Astrocyte of the spinal cord (primary cell): ENCODE measurements around the gene CSNK1G2.

ENCODE experiments used
- DNase-seq: peaks from one replicate; pipeline ENCODE4 v3.0.0; 2011; ENCODE audit warnings: low read depth, low spot score
- H3K4me3 ChIP-seq: 2 replicates; pipeline ENCODE4 v1.5.1; 2011; ENCODE audit warnings: low read depth, mild to moderate bottlenecking, low read length, moderate library complexity
- in situ Hi-C: cut with HindIII; loops from 2 replicates; pipeline ENCODE4 v1.10.0; 2017; ENCODE audit warnings: low sequenced_read_pairs
- TF ChIP-seq, protein P1 (sequence below): IDR thresholded peaks from 2 replicates; pipeline ENCODE4 v1.5.1; 2012; ENCODE audit warnings: low read depth, mild to moderate bottlenecking, low read length, inconsistent platforms

Gene CSNK1G2

GRCh38 chr19:2003874-2004273, 62.9 kb downstream of the CSNK1G2 start:
- in situ Hi-C loops, result no loop called here
- TF ChIP-seq, protein P1, sequence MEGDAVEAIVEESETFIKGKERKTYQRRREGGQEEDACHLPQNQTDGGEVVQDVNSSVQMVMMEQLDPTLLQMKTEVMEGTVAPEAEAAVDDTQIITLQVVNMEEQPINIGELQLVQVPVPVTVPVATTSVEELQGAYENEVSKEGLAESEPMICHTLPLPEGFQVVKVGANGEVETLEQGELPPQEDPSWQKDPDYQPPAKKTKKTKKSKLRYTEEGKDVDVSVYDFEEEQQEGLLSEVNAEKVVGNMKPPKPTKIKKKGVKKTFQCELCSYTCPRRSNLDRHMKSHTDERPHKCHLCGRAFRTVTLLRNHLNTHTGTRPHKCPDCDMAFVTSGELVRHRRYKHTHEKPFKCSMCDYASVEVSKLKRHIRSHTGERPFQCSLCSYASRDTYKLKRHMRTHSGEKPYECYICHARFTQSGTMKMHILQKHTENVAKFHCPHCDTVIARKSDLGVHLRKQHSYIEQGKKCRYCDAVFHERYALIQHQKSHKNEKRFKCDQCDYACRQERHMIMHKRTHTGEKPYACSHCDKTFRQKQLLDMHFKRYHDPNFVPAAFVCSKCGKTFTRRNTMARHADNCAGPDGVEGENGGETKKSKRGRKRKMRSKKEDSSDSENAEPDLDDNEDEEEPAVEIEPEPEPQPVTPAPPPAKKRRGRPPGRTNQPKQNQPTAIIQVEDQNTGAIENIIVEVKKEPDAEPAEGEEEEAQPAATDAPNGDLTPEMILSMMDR, result no peak
- H3K4me3 ChIP-seq, result no peak overlapping the region
- no peak for DNase-seq

- no peak overlapping the region for H3K4me3 ChIP-seq
- in situ Hi-C loops, result no loop called here
- DNase-seq, result no peak
- TF ChIP-seq, protein P1, result no peak
Measured at GRCh38 chr19:2010135-2010668, 69.2 kb downstream of the CSNK1G2 start.

- TF ChIP-seq, protein P1, result no peak
- in situ Hi-C loops, result no loop called here
- no peak for DNase-seq
- no peak overlapping the region for H3K4me3 ChIP-seq
Measured at GRCh38 chr19:2011169-2011568, 70.2 kb downstream of the CSNK1G2 start.

GRCh38 chr19:2012941-2013682, 72.1 kb downstream of the CSNK1G2 start:
- no peak overlapping the region for H3K4me3 ChIP-seq
- in situ Hi-C loops, result no loop called here
- no peak for DNase-seq
- TF ChIP-seq, protein P1, result no peak

GRCh38 chr19:2013683-2013961, 72.7 kb downstream of the CSNK1G2 start:
- TF ChIP-seq, protein P1, result no peak
- DNase-seq, result no peak
- in situ Hi-C loops, result no loop called here
- H3K4me3 ChIP-seq, result no peak overlapping the region

- H3K4me3 ChIP-seq, result peak overlapping the region; percentile 64
- in situ Hi-C loops, result no loop called here
- TF ChIP-seq, protein P1, result no peak
- DNase-seq, result no peak
Measured at GRCh38 chr19:2014131-2014571, 73.2 kb downstream of the CSNK1G2 start.
